Measurements from ENCODE around the gene PCYT2. TPM values are rescaled to one million over a fixed set of nuclear protein-coding genes. Genes with fewer than 3 reads are reported as not detected.

Gene PCYT2
- total and polyA plus RNA-seq, 4 donors: 31.4 to 67.4 (median 49.6) TPM

- Histone ChIP-seq H3K27ac (ENCODE audit: low read depth, low read length) (no peak overlapping the region), H3K9me3 (ENCODE audit: control insufficient read depth, insufficient read depth, low read length) (no peaks in the 10 kb centered on the region), H3K36me3 (ENCODE audit: control insufficient read depth, insufficient read depth, low read length) (peaks cover 65% of the 10 kb centered on the region), H3K4me1 (ENCODE audit: control insufficient read depth, insufficient read depth, low read length) (peaks cover 42% of the 10 kb centered on the region), H3K27me3 (ENCODE audit: control insufficient read depth, insufficient read depth, low read length) (no peaks in the 10 kb centered on the region), H3K4me3 (ENCODE audit: low read depth, low read length) (no peak overlapping the region)
- no peak for DNase-seq (ENCODE audit: low read depth in 4 of 6, low spot score in 6 of 6)
- 96% methylated on average over 8 of the region's 8 CpGs for WGBS (ENCODE audit: insufficient coverage)
Measured at GRCh38 chr17:81865358-81865732, 45.9 kb downstream of the PCYT2 start.

GRCh38 chr17:81863833-81864768 lies 47.1 kb downstream of the PCYT2 start:
- Histone ChIP-seq H3K4me3 (ENCODE audit: low read depth, low read length) (no peak overlapping the region), H3K4me1 (ENCODE audit: control insufficient read depth, insufficient read depth, low read length) (peaks cover 38% of the 10 kb centered on the region), H3K36me3 (ENCODE audit: control insufficient read depth, insufficient read depth, low read length) (peaks cover 56% of the 10 kb centered on the region), H3K27me3 (ENCODE audit: control insufficient read depth, insufficient read depth, low read length) (no peaks in the 10 kb centered on the region), H3K27ac (ENCODE audit: low read depth, low read length) (no peak overlapping the region), H3K9me3 (ENCODE audit: control insufficient read depth, insufficient read depth, low read length) (no peaks in the 10 kb centered on the region)
- WGBS (ENCODE audit: insufficient coverage): 92% methylated on average over 6 of the region's 9 CpGs
- DNase-seq (ENCODE audit: low read depth in 4 of 6, low spot score in 6 of 6): no peak

GRCh38 chr17:81863123-81863675 lies 48.0 kb downstream of the PCYT2 start:
- Histone ChIP-seq H3K36me3 (ENCODE audit: control insufficient read depth, insufficient read depth, low read length) (peaks cover 56% of the 10 kb centered on the region), H3K4me1 (ENCODE audit: control insufficient read depth, insufficient read depth, low read length) (peaks cover 44% of the 10 kb centered on the region), H3K27ac (ENCODE audit: low read depth, low read length) (no peak overlapping the region), H3K27me3 (ENCODE audit: control insufficient read depth, insufficient read depth, low read length) (no peaks in the 10 kb centered on the region), H3K9me3 (ENCODE audit: control insufficient read depth, insufficient read depth, low read length) (no peaks in the 10 kb centered on the region), H3K4me3 (ENCODE audit: low read depth, low read length) (no peak overlapping the region)
- 95% methylated on average over 4 of the region's 6 CpGs for WGBS (ENCODE audit: insufficient coverage)
- DNase-seq (ENCODE audit: low read depth in 4 of 6, low spot score in 6 of 6): no peak

GRCh38 chr17:81860756-81861568 lies 50.2 kb downstream of the PCYT2 start:
- WGBS (ENCODE audit: insufficient coverage): under 1% methylated on average over 72 of the region's 74 CpGs
- Histone ChIP-seq H3K36me3 (ENCODE audit: control insufficient read depth, insufficient read depth, low read length) (peaks cover 54% of the 10 kb centered on the region), H3K27ac (ENCODE audit: low read depth, low read length) (peak overlapping the region; percentile 79), H3K4me3 (ENCODE audit: low read depth, low read length) (peak overlapping the region; percentile 80), H3K4me1 (ENCODE audit: control insufficient read depth, insufficient read depth, low read length) (peaks cover 35% of the 10 kb centered on the region), H3K27me3 (ENCODE audit: control insufficient read depth, insufficient read depth, low read length) (no peaks in the 10 kb centered on the region), H3K9me3 (ENCODE audit: control insufficient read depth, insufficient read depth, low read length) (no peaks in the 10 kb centered on the region)
- DNase-seq (ENCODE audit: low read depth in 4 of 6, low spot score in 6 of 6): peak; percentile 99 to 100 (median 100)

- Histone ChIP-seq H3K4me3 (ENCODE audit: low read depth, low read length) (peak within 1 kb of the TSS; percentile 80), H3K27me3 (ENCODE audit: control insufficient read depth, insufficient read depth, low read length) (no peaks in the 10 kb centered on the region), H3K27ac (ENCODE audit: low read depth, low read length) (peak within 1 kb of the TSS; percentile 79), H3K36me3 (ENCODE audit: control insufficient read depth, insufficient read depth, low read length) (peaks cover 54% of the 10 kb centered on the region), H3K4me1 (ENCODE audit: control insufficient read depth, insufficient read depth, low read length) (peaks cover 35% of the 10 kb centered on the region), H3K9me3 (ENCODE audit: control insufficient read depth, insufficient read depth, low read length) (no peaks in the 10 kb centered on the region)
- WGBS (ENCODE audit: insufficient coverage): under 1% methylated on average over 95 of the region's 95 CpGs
- no peak for DNase-seq (ENCODE audit: low read depth in 4 of 6, low spot score in 6 of 6)
Measured at GRCh38 chr17:81859906-81860755, 51.1 kb downstream of the PCYT2 start, which contains the start of gene P4HB. TSS of gene P4HB (minus strand) at chr17:81860535. CDS start at chr17:81860471, 64 bp downstream.

- DNase-seq (ENCODE audit: low read depth in 4 of 6, low spot score in 6 of 6): no peak
Measured at GRCh38 chr17:81858967-81859905, 52.0 kb downstream of the PCYT2 start.

GRCh38 chr17:81858170-81858966 lies 52.8 kb downstream of the PCYT2 start:
- Histone ChIP-seq H3K27me3 (ENCODE audit: control insufficient read depth, insufficient read depth, low read length) (no peaks in the 10 kb centered on the region), H3K4me3 (ENCODE audit: low read depth, low read length) (no peak overlapping the region), H3K4me1 (ENCODE audit: control insufficient read depth, insufficient read depth, low read length) (peaks cover 35% of the 10 kb centered on the region), H3K36me3 (ENCODE audit: control insufficient read depth, insufficient read depth, low read length) (peaks cover 56% of the 10 kb centered on the region), H3K27ac (ENCODE audit: low read depth, low read length) (no peak overlapping the region), H3K9me3 (ENCODE audit: control insufficient read depth, insufficient read depth, low read length) (no peaks in the 10 kb centered on the region)
- WGBS (ENCODE audit: insufficient coverage): 93% methylated on average over 26 of the region's 30 CpGs
- DNase-seq (ENCODE audit: low read depth in 4 of 6, low spot score in 6 of 6): no peak

More at GRCh38 chr17:81858967-81859905, 52.0 kb downstream of the PCYT2 start:
- no peaks in the 10 kb centered on the region for H3K9me3 ChIP-seq (ENCODE audit: control insufficient read depth, insufficient read depth, low read length)
- WGBS (ENCODE audit: insufficient coverage): 69% methylated on average over 23 of the region's 23 CpGs
- H3K4me3 ChIP-seq (ENCODE audit: low read depth, low read length): peak overlapping the region; percentile 69
- H3K36me3 ChIP-seq (ENCODE audit: control insufficient read depth, insufficient read depth, low read length): peaks cover 54% of the 10 kb centered on the region
- peaks cover 35% of the 10 kb centered on the region for H3K4me1 ChIP-seq (ENCODE audit: control insufficient read depth, insufficient read depth, low read length)
- H3K27ac ChIP-seq (ENCODE audit: low read depth, low read length): peak overlapping the region; percentile 64
- H3K27me3 ChIP-seq (ENCODE audit: control insufficient read depth, insufficient read depth, low read length): no peaks in the 10 kb centered on the region

All from spinal cord (tissue), 10 donors.